Testis (tissue), 2 donors: Measurements from ENCODE around the gene ADGRA1.

Source experiments
- POLR2A ChIP-seq: fragments of 450-650 bp; IDR thresholded peaks from one replicate; pipeline ENCODE4 v1.6.1; 2017; ENCODE audit warnings: antibody characterized with exemption, mild to moderate bottlenecking, moderate library complexity
- TF ChIP-seq, protein P1 (sequence below), 3 experiments: fragments of 450-650 bp in 2 of 3; fragments of 200-600 bp in 1 of 3; sonication (generic) in 1 of 3; IDR thresholded peaks; one replicate each; pipeline ENCODE4 v1.5.1; 2016 to 2019; ENCODE audit warnings: antibody characterized with exemption in 3 of 3, mild to moderate bottlenecking in 2 of 3, moderate library complexity in 1 of 3

DNA sequence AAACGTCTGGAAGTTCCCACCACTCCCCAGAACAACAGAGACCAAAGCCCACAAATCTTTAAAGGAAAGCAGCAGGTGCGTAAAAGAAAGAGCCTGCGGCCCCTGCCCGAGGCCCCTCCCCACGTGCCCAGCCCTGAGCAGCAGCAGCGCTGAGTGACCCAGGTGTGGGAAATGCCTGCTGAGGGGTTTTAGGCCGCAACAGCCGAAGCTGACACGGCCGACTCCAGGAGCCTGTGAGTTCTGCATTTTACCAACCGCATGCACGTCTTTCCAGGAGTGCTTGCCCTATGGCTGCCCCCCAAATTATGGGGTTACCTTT is 70.7 kb downstream of the ADGRA1 start:
- TF ChIP-seq, protein P1, sequence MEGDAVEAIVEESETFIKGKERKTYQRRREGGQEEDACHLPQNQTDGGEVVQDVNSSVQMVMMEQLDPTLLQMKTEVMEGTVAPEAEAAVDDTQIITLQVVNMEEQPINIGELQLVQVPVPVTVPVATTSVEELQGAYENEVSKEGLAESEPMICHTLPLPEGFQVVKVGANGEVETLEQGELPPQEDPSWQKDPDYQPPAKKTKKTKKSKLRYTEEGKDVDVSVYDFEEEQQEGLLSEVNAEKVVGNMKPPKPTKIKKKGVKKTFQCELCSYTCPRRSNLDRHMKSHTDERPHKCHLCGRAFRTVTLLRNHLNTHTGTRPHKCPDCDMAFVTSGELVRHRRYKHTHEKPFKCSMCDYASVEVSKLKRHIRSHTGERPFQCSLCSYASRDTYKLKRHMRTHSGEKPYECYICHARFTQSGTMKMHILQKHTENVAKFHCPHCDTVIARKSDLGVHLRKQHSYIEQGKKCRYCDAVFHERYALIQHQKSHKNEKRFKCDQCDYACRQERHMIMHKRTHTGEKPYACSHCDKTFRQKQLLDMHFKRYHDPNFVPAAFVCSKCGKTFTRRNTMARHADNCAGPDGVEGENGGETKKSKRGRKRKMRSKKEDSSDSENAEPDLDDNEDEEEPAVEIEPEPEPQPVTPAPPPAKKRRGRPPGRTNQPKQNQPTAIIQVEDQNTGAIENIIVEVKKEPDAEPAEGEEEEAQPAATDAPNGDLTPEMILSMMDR (IDR thresholded peaks at IDR 0.05): no peak
- no peak for TF ChIP-seq POLR2A
